GM12892 (cell line): ENCODE results near the gene S100A2.

Experiments used
- POLR2A ChIP-seq: IDR thresholded peaks from 2 replicates; pipeline ENCODE4 v1.6.1; 2011; ENCODE audit warnings: low read depth, low read length, control low read depth
- POLR2AphosphoS5 ChIP-seq: IDR thresholded peaks from 2 replicates; pipeline ENCODE4 v1.6.1; 2011; ENCODE audit warnings: low read depth, low read length, control low read depth

- TF ChIP-seq POLR2A (no peak), POLR2AphosphoS5 (no peak)
These were observed 9.3 kb downstream of the S100A2 start for GRCh38 chr1:153556348-153556747.
